ENCODE results near the gene PAPLN. TPM values are rescaled to one million over a fixed set of nuclear protein-coding genes. Genes with fewer than 3 reads are reported as not detected.
"Not testable (repeated sequence)": the region's sequence is repeated elsewhere in the genome, so short reads cannot be mapped to it uniquely, and the experiment has no call there.

PAPLN gene, protein sequence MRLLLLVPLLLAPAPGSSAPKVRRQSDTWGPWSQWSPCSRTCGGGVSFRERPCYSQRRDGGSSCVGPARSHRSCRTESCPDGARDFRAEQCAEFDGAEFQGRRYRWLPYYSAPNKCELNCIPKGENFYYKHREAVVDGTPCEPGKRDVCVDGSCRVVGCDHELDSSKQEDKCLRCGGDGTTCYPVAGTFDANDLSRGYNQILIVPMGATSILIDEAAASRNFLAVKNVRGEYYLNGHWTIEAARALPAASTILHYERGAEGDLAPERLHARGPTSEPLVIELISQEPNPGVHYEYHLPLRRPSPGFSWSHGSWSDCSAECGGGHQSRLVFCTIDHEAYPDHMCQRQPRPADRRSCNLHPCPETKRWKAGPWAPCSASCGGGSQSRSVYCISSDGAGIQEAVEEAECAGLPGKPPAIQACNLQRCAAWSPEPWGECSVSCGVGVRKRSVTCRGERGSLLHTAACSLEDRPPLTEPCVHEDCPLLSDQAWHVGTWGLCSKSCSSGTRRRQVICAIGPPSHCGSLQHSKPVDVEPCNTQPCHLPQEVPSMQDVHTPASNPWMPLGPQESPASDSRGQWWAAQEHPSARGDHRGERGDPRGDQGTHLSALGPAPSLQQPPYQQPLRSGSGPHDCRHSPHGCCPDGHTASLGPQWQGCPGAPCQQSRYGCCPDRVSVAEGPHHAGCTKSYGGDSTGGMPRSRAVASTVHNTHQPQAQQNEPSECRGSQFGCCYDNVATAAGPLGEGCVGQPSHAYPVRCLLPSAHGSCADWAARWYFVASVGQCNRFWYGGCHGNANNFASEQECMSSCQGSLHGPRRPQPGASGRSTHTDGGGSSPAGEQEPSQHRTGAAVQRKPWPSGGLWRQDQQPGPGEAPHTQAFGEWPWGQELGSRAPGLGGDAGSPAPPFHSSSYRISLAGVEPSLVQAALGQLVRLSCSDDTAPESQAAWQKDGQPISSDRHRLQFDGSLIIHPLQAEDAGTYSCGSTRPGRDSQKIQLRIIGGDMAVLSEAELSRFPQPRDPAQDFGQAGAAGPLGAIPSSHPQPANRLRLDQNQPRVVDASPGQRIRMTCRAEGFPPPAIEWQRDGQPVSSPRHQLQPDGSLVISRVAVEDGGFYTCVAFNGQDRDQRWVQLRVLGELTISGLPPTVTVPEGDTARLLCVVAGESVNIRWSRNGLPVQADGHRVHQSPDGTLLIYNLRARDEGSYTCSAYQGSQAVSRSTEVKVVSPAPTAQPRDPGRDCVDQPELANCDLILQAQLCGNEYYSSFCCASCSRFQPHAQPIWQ
- 17.1 and 58.0 TPM in 2 replicates for total RNA-seq

- no peak for DNase-seq (ENCODE audit: extremely low read depth, low read depth, low spot score)
Measured at GRCh38 chr14:73237219-73237785, at the start of gene PAPLN. PAPLN (plus strand) TSS chr14:73237506; CDS start chr14:73239779, 2,273 bp downstream.

- no peak for DNase-seq (ENCODE audit: extremely low read depth, low read depth, low spot score)
Measured at GRCh38 chr14:73188501-73188911, 48.8 kb upstream of the PAPLN start.

DNA sequence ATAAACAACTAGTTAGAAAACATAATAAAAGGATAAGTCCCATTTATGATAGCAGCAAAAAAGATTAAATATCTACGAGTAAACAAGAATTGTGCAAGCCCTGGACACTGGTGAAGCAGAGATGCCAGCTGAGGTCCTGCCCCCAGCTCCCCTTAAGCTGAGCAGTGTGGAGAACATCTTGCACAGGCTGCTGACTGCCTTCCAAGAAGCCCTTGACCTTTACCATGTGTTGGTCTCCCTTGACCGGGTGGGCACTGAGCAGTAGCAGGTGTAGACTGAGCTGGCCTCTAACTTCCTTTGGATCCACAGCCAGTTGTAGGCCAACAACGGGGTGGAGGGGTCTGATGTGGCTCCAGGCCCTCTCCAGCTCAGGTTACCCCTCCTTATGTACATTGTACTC, 47.7 kb upstream of the PAPLN start:
- no peak for DNase-seq (ENCODE audit: extremely low read depth, low read depth, low spot score)

DNA sequence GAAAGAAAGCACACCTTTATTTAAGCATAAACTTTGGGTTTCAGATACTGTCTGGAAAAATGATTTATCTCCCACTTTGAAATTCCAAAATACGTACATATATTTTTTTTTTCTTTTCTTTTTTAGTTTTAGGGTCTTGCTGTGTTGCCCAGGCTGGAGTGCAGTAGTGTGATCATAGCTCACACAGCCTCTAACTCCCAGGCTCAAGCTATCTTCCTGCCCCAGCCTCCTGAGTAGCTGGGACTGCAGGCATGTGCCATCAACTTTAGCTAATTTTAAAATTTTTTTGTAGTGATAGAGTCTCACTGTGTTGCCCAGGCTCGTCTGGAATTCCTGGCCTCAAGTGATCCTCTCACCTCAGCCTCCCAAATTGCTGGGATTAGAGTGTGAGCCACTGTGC, 45.9 kb upstream of the PAPLN start:
- no peak for DNase-seq (ENCODE audit: extremely low read depth, low read depth, low spot score)

DNA sequence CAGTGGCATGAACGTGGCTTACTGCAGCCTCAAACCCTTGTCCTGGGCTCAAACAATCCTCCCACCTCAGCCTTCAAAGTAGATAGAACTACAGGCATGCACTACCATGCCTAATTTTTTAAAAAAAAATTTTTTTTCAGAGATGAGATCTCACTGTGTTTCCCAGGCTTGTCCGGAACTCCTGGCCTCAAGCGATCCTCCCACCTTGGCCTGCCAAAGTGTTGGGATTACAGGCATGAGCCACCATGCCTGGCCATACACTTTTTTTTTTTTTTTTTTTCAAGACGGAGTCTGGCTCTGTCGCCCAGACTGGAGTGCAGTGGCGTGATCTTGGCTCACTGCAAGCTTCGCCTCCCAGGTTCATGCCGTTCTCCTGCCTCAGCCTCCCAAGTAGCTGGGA, 43.0 kb upstream of the PAPLN start:
- DNase-seq (ENCODE audit: extremely low read depth, low read depth, low spot score) = not testable (repeated sequence)

DNA sequence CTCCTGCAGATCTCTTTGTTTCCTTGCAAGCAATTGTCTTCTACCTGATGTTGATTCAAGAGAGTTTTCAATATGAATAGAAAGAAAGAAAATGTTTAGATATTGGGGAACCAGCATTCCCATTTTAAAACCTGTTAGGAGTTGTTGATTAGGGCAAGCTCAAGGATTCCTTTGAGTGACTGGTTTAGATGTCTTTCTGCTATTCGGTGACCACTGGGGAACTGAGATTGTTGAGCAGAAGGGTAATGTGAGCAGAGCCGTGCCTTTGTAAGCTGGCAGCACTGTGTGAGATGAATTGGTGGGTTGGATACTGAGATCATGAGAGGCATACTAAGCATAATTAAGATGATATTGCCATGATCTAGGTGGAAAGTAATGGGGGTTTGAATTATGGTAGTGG, 39.1 kb upstream of the PAPLN start:
- DNase-seq (ENCODE audit: extremely low read depth, low read depth, low spot score) = no peak

DNA sequence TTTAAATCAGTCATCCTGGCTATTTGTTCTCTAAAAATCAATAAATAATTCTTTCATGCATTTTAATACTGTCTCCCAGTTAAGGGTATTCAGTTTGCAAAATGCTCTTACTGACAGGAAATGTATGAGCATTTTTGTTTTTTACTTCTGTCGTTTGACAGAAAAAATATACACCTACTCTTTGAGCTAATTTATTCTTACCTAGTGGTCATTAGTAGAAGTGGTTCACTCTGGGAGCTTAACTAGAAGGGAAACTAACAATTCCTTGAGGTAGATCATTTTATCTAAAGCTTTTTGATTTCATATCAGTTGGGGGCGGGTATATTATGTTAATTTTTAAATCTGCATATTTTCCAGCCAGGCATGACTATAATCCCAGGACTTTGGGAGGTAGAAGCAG, 33.8 kb upstream of the PAPLN start:
- DNase-seq (ENCODE audit: extremely low read depth, low read depth, low spot score) = no peak

DNA sequence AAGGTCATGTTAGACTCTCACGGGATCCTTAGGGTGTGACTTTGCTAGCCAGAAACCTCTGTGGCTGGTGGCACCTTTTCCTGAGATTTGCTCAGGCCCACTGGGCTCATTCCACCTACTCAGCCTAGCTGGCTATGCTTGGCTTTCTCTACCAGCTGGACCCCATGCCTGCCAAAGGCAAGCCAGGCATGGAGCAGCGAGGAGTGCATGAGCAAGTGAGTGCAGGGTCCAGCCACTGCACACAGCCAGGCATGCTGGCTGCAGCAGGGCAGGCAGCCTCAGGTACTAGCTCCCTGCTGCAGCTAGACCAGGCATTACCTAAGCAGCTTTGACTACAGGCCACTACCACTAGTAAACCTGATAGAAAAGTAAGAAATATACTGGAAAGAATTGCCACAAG, 29.7 kb upstream of the PAPLN start:
- DNase-seq (ENCODE audit: extremely low read depth, low read depth, low spot score) = no peak

DNA sequence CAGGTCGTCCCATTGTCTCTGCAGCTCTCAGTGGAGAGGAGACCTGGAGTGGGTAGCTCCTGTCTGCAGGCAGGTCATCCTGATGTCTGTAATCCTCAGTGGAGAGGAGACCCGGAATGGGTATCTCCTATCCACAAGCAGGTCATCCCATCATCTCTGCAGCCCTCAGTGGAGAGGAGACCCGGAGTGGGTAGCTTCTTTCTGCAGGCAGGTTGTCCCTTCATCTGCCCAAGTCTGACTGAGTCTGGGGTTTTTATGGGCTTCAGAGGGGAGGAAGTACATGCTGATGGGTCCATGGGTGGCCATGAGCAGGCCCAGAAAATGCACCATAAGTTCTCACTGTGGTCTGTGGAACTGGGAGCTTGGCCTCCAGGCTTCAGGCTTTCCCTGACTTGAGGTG, 28.9 kb upstream of the PAPLN start:
- DNase-seq (ENCODE audit: extremely low read depth, low read depth, low spot score) = no peak

- DNase-seq (ENCODE audit: extremely low read depth, low read depth, low spot score) = no peak
Measured at GRCh38 chr14:73208846-73209245, 28.5 kb upstream of the PAPLN start.

- no peak for DNase-seq (ENCODE audit: extremely low read depth, low read depth, low spot score)
Measured at GRCh38 chr14:73209953-73210352, 27.4 kb upstream of the PAPLN start.

DNA sequence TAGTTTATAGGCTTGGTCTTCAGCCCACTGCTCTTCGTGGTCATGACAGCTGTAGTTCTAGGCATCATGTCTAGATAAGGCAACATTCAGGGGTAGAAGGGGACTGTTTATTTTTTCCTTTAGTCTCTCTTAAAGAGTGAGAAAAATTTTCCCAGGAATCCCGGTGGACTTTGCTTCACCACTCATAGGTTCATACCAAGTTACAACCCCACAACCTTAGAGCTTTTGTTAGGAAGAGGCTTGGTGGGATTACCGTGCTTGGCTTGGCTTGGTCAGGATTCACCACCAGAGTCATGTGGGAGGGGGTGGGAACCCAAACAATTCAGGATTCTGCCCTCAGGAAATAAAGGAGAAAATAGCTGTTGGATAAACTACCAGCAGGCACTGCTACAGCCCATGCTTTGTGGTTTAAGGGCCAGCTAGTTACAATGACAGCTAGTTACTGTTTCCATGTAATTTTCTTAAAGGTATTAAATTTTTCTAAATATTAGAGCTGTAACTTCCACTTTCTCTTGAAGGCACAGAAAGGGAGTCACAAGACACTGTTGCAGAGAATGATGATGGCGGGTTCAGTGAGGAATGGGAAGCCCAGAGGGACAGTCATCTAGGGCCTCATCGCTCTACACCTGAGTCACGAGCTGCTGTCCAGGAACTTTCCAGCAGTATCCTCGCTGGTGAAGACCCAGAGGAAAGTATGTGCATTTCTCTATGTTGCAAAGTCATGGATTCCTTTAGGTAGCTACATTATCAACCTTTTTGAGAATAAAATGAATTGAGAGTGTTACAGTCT, 25.9 kb upstream of the PAPLN start:
- no peak for DNase-seq (ENCODE audit: extremely low read depth, low read depth, low spot score)

GRCh38 chr14:73216030-73216429, 21.3 kb upstream of the PAPLN start:
- no peak for DNase-seq (ENCODE audit: extremely low read depth, low read depth, low spot score)

- DNase-seq (ENCODE audit: extremely low read depth, low read depth, low spot score) = no peak
Measured at GRCh38 chr14:73217411-73217810, 19.9 kb upstream of the PAPLN start.

DNA sequence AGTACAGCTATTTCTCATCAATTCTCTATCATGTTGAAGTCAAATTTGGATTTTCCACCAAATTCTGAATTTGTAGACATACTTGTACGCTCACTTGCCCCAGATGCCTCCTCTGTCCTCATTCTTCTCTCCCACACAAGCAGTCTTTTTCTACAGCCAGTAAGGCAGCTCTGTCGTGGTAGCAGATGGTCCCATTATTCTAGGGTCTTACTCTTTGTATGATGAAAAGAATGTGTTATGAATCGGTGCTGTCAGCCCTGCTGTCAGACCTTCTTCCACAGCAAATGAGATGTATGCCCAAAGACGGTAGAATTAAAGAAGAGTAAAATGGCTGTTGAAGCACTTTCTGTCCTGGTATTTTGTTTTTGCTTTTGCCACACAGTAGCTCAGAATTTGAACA, 17.2 kb upstream of the PAPLN start:
- DNase-seq (ENCODE audit: extremely low read depth, low read depth, low spot score) = no peak

DNA sequence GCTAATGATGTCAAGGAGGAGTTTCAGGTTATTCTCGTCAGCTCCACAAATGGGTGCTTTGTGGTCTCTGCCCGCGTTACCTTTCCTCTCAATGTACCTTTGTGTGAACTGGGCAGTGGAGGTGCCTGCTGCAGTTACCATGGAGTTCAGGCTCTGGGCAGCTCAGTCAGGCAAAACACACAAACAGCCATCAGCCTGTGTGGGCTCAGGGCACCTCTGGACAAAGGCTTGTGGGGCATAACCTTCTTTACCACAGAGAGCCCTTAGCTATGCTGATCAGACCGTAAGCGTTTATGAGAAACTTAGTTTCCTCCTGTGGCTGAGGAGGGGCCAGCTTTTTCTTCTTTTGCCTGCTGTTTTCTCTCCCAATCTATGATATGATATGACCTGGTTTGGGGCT, 16.7 kb upstream of the PAPLN start:
- DNase-seq (ENCODE audit: extremely low read depth, low read depth, low spot score) = no peak

- no peak for DNase-seq (ENCODE audit: extremely low read depth, low read depth, low spot score)
Measured at GRCh38 chr14:73221945-73222344, 15.4 kb upstream of the PAPLN start.

GRCh38 chr14:73223049-73223448, 14.3 kb upstream of the PAPLN start:
- no peak for DNase-seq (ENCODE audit: extremely low read depth, low read depth, low spot score)

GRCh38 chr14:73225496-73225895, 11.8 kb upstream of the PAPLN start:
- DNase-seq (ENCODE audit: extremely low read depth, low read depth, low spot score) = no peak

Data from glomerular endothelial cell (primary cell).